IPS-NIHi7 (cell line): ENCODE measurements around the gene ZNF598.

ENCODE experiments used
- DNase-seq: peaks from one replicate; pipeline ENCODE4 v3.0.0; 2012; ENCODE audit warnings: mixed read lengths; ENCODE audit errors: extremely low spot score

ZNF598 gene

GRCh38 chr16:2009791-2010510 lies at the start of gene ZNF598:
TSS of gene ZNF598 (minus strand) at chr16:2009821.
- DNase-seq = peak; percentile 91

GRCh38 chr16:2058872-2059271 lies 49.3 kb upstream of the ZNF598 start:
- DNase-seq = no peak

- no peak for DNase-seq
Observed at GRCh38 chr16:2058420-2058819, 48.8 kb upstream of the ZNF598 start.

GRCh38 chr16:2057438-2057837 lies 47.8 kb upstream of the ZNF598 start:
- DNase-seq = no peak

DNA sequence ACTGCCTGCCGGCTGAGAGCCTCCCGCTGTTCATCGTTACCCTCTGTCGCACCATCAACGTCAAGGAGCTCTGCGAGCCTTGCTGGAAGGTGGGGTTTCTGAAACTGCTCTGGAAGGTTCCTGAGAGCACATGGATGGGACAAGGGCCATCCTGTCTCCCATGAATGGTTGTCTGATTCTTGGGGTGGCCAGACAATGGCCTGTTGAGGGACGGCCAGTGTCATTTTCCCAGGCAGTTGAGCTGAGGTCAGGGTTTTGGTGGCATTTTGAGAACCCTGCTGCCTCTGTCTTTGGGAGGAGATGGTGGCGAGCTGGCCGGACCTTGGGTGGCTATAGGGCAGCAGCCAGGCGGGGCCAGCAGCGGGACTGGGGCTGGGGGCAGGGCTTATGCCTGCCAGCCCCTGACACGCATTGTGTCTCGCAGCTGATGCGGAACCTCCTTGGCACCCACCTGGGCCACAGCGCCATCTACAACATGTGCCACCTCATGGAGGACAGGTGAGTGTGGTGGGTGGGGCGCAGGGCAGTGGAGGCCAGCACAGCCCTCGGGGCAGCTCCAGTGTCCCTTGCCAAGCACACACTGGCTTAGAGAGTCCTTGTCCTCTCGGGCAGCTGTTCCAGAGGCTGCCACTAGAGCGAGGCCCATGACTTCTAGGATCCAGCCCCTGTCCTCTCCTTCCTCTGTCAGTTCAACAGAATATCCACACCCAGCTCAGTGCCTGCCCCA lies 47.2 kb upstream of the ZNF598 start:
- DNase-seq = no peak

- no peak for DNase-seq
Observed at GRCh38 chr16:2056077-2056476, 46.5 kb upstream of the ZNF598 start.

DNA sequence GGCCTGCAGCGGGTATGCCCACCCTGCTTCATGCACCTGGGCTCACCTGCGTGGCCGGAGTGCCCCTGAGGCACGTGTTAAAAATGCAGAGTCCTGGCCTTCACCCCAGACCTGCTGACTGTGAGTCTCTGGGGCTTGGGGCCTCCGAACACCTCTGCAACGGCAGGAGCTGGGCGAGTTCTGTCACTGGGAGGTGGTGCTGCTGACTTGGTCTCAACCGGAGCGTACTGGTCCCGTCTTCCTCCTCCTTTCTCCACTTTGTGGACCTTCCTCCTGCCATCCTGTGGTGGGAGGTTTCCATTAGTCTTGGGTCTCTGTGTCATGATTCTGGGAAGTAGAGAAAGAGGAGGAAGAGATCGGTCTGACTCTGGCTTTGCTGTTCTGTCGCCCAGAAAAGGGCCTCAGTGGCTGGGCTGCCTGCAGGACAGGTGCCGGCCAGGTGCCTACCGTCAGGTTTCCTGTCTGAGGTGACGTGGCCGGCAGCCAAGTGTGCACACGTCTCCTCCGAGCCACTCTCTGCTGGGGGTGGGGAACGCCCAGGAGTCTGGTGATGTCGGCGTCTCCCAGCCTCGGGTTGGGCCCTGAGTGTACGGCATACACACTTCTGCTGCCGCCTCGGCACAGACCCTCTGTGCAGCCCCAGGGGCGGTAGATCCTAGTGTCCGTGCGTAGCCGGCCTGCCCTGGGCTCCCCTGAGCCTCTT lies 45.1 kb upstream of the ZNF598 start:
- no peak for DNase-seq

- DNase-seq = no peak
Observed at GRCh38 chr16:2053897-2054296, 44.3 kb upstream of the ZNF598 start.

GRCh38 chr16:2053211-2053610 lies 43.6 kb upstream of the ZNF598 start:
- no peak for DNase-seq

DNA sequence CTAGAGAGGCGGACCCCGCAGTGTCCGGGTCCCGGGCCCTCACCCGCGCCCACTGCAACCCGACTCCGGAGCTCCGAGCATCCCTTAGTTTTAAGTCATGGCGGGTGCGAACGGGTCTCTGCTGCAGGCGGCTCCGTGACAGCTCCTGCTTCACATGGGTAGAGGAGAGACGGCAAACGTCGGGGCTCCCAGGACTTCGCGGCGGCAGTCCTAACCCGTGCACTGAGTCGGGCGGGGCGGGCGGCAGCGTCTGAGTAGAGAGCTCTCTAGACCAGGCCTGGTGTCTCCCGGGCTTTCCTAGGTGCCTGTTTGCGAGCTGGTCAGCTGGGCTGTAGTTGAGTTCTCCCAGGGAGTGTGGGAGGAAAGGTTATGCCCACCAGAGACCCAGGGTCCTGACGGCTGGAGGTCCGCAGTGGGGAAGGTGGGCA lies 38.5 kb upstream of the ZNF598 start:
- no peak for DNase-seq

DNA sequence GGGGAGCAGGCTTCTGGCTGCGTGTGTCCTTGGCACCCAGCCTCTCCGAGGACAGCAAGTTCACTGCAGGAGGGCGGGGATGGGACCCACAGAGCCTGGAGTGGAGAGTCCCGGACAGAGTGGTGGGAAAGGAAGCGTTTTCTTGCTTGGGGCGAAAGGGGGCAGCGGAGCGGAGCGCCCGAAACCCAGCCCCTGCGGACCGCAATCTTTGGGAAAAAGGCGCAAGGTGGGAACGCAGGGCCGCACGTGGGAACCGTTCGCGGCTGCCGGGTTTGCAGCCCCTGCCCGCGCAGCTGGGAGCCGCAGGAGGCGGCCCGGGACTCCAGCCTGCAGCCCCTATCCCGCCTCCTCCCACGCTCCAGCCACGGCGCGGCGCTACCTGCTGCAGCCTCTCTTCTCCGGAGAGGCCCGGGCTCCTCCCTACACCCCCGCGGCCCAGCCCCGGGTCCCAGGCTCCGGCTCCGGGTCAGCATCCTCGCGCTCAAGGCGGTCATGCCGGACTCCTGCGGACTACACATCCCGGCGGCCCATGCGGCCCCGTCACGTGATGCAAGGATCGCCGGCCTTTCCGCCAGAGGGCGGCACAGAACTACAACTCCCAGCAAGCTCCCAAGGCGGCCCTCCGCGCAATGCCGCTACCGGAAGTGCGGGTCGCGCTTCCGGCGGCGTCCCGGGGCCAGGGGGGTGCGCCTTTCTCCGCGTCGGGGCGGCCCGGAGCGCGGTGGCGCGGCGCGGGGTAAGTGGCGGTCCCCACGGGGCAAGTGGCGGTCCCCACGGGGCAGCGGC lies 37.9 kb upstream of the ZNF598 start, which contains the start of the genes NTHL1 and TSC2:
Gene NTHL1 (minus strand): TSS at position 505 of the 786 bp plus-strand sequence. CDS start 11 bp downstream, at position 494.
Gene TSC2 (plus strand): TSS at position 656 of the 786 bp plus-strand sequence. CDS start 631 bp downstream, outside the sequence.
- peak; percentile 99 for DNase-seq

GRCh38 chr16:2046893-2047329 lies 37.3 kb upstream of the ZNF598 start:
- DNase-seq = no peak

GRCh38 chr16:2045965-2046892 lies 36.6 kb upstream of the ZNF598 start:
- DNase-seq = no peak

GRCh38 chr16:2044541-2044940 lies 34.9 kb upstream of the ZNF598 start:
- DNase-seq = no peak

DNA sequence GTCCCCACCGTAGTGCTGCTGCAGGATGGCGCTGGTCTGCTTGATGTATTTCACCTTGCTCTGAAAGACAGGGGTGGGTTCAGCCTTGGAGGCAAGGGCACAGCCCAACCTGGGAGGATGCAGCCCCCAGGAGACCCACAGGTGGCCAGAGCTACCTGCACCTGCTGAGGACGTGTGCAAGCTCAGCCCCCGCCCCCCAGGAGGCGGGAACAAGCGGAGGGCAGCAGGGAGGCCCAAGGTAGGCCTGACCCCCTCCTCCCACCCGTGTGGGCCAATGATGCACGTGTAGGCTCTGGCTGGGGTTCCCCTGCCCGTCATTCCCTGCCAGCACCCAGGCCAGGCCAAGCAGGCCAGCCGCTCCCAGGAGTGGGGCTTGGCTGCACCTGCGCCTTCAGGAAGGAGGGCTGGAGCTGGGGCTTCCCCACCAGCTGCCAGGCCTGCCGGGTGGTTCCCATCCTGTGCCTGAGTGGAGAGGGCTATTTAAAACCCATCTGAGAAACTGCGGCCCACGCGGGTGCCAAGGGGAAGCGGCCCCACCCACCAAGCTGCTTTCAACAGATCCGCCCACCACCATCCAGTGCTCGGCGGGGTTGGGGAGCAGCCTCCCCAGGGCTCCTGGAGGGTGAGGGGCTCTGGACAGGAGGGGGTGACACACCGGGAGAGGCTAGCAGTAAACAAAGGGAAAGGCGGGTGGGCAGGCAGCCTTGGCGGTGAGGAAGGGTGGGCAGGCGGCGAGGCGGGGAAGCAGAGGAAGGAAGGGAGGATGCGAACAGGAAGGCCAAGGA lies 34.2 kb upstream of the ZNF598 start:
- DNase-seq = no peak

DNA sequence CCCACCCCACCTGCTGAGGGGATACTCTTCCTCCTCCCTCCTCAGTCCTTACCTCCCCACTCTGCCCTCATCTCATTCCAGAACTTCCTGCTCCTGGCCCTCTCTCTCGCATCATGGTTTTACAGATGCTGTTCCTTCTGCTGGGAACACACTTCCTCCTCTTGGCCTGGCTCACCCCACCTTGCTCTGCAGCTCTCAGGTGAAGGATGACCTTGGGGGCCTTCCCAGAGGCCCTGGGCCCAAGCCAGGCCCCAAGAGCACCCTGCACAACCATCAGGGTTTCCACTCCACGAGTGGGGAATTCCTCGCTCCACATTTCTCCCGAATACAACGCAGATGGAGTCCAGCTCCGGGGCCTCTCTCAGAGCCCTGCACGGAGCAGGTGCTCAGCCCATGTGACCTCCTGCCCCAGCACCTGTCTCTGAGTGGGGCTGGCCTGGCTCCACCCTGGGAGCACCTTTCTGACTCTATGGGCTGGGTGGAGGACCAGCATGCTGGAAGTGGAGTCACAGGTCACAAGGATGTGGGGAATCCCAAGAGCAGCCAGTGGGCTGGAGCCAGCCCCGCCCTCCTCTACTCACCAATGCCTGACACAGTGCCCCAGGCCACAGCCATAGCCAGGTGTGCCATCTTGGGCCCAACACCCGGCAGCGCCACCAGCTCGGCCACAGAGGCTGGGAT lies 33.5 kb upstream of the ZNF598 start:
- no peak for DNase-seq

GRCh38 chr16:2042171-2042985 lies 32.8 kb upstream of the ZNF598 start:
- no peak for DNase-seq
